OCI-LY7 (cell line): ENCODE measurements around the gene SARDH. TPM values are rescaled to one million over a fixed set of nuclear protein-coding genes. Genes with fewer than 3 reads are reported as not detected.

ENCODE experiments used
- BruUV-seq: library from RNA; stranded (reverse); fragments of 400-500 nt; replicated peaks from 2 replicates; lab custom pipeline; 2021; lab: Mats Ljungman, UMichigan
- CTCF ChIA-PET: fragments of 300-600 bp; sonication (Branson Sonifier 250); formaldehyde crosslinking; loops from one replicate; lab custom pipeline; 2022; ENCODE audit warnings: antibody characterized with exemption; ENCODE audit not compliant: unreplicated experiment; lab: Charles Lee
- POLR2A ChIA-PET: fragments of 300-600 bp; sonication (Branson Sonifier 250); formaldehyde crosslinking; loops from one replicate; lab custom pipeline; 2022; ENCODE audit warnings: antibody characterized with exemption; lab: Charles Lee
- DNase-seq: peaks from one replicate; pipeline ENCODE4 v3.0.0-alpha.2; 2015; ENCODE audit warnings: low spot score
- H2AFZ ChIP-seq: fragments of 200-600 bp; sonication (generic), shearing (Covaris generic); 2 replicates; pipeline ENCODE4 v1.6.1; 2014; ENCODE audit warnings: mild to moderate bottlenecking, antibody characterized with exemption, low read length, moderate library complexity
- H3K27ac ChIP-seq: fragments of 200-600 bp; sonication (generic); 2 replicates; pipeline ENCODE4 v1.5.1; 2014; ENCODE audit warnings: mixed run types, low read depth, mild to moderate bottlenecking, moderate library complexity, low read length, inconsistent platforms; ENCODE audit not compliant: poor library complexity, severe bottlenecking
- H3K36me3 ChIP-seq: fragments of 200-600 bp; sonication (generic); 2 replicates; pipeline ENCODE4 v1.6.1; 2014; ENCODE audit warnings: mild to moderate bottlenecking, antibody characterized with exemption, low read length, moderate library complexity, mixed read lengths; ENCODE audit not compliant: insufficient read depth
- H3K4me1 ChIP-seq: fragments of 200-600 bp; sonication (generic); 2 replicates; pipeline ENCODE4 v1.5.1; 2014; ENCODE audit warnings: mild to moderate bottlenecking, low read length; ENCODE audit not compliant: insufficient read depth, poor library complexity, severe bottlenecking
- H3K4me2 ChIP-seq: fragments of 200-600 bp; sonication (generic); 2 replicates; pipeline ENCODE4 v1.6.1; 2014; ENCODE audit warnings: mild to moderate bottlenecking, low read length
- H3K4me3 ChIP-seq: fragments of 200-600 bp; sonication (generic); 2 replicates; pipeline ENCODE4 v1.5.1; 2014; ENCODE audit warnings: mild to moderate bottlenecking, low read depth, low read length; ENCODE audit not compliant: poor library complexity, severe bottlenecking
- H3K79me2 ChIP-seq: fragments of 200-600 bp; sonication (generic); 2 replicates; pipeline ENCODE4 v1.6.1; 2016; ENCODE audit warnings: low read depth, mild to moderate bottlenecking, low read length, moderate library complexity, mixed read lengths; ENCODE audit not compliant: insufficient read depth
- H3K9me2 ChIP-seq: fragments of 200-600 bp; sonication (generic); 2 replicates; pipeline ENCODE4 v1.6.1; 2016; ENCODE audit warnings: mild to moderate bottlenecking, low read length, mixed read lengths; ENCODE audit not compliant: insufficient read depth
- H3K9me3 ChIP-seq: fragments of 200-600 bp; sonication (generic); 2 replicates; pipeline ENCODE4 v1.6.1; 2014; ENCODE audit warnings: mild to moderate bottlenecking, mixed run types, low read length, mixed read lengths
- H4K20me1 ChIP-seq: fragments of 200-600 bp; sonication (generic); 2 replicates; pipeline ENCODE4 v1.6.1; 2014; ENCODE audit warnings: mild to moderate bottlenecking, antibody characterized with exemption, low read length, moderate library complexity, mixed read lengths; ENCODE audit not compliant: insufficient read depth
- CTCF ChIP-seq: fragments of 200-600 bp; sonication (generic); conservative IDR thresholded peaks from 2 replicates; pipeline ENCODE4 v1.5.1; 2014; ENCODE audit warnings: mild to moderate bottlenecking, antibody characterized with exemption, low read length, moderate library complexity, mixed read lengths
- EZH2phosphoT487 ChIP-seq: fragments of 200-600 bp; sonication (generic); IDR thresholded peaks from 2 replicates; pipeline ENCODE4 v1.6.1; 2018; ENCODE audit warnings: low read depth, borderline replicate concordance, mild to moderate bottlenecking, mixed run types, antibody characterized with exemption, low read length, moderate library complexity, mixed read lengths
- intact Hi-C: fragments of 100-400 bp; cut with micrococcal nuclease; formaldehyde crosslinking; loops from one replicate; pipeline ENCODE4 v1.10.0; 2022; ENCODE audit not compliant: unreplicated experiment
- total RNA-seq, 2 experiments: library from RNA; depleted of rRNA in 1 of 2; stranded (reverse); fragments of >200 nt in 1 of 2; shearing (Covaris generic) in 1 of 2; gene quantifications; 2 replicates each; pipeline ENCODE4 v1.2.3, GENCODE V29; 2014 to 2022

The SARDH gene
- total RNA-seq, 2 experiments from 2014 or later = 42.8 to 60.8 TPM

- intact Hi-C loops = no loop called here
- Histone ChIP-seq H2AFZ (no peak overlapping the region), H3K9me2 (no peaks in the 10 kb centered on the region), H3K4me2 (no peak overlapping the region), H3K27ac (no peak overlapping the region), H3K4me3 (no peak overlapping the region), H3K36me3 (peaks cover 34% of the 10 kb centered on the region), H3K9me3 (peaks cover 14% of the 10 kb centered on the region; the same call in 1 of the 2 replicates), H4K20me1 (no peaks in the 10 kb centered on the region), H3K4me1 (no peaks in the 10 kb centered on the region), H3K79me2 (no peaks in the 10 kb centered on the region)
- no peak for DNase-seq
- ChIA-PET CTCF (no interaction called here), POLR2A (no interaction called here)
- BruUV-seq = no TSS peak
- no peak for TF ChIP-seq EZH2phosphoT487
- no peak for TF ChIP-seq CTCF
Measured at GRCh38 chr9:133772581-133772980, 34.4 kb upstream of the SARDH start.

GRCh38 chr9:133771486-133772482 is 33.6 kb upstream of the SARDH start:
- no peak for DNase-seq
- Histone ChIP-seq H3K9me2 (no peaks in the 10 kb centered on the region), H3K4me1 (no peaks in the 10 kb centered on the region), H3K9me3 (peaks cover 19% of the 10 kb centered on the region; the same call in 1 of the 2 replicates), H3K27ac (no peak overlapping the region), H3K36me3 (peaks cover 42% of the 10 kb centered on the region), H3K4me2 (no peak overlapping the region), H2AFZ (no peak overlapping the region), H4K20me1 (no peaks in the 10 kb centered on the region), H3K79me2 (no peaks in the 10 kb centered on the region), H3K4me3 (no peak overlapping the region)
- ChIA-PET POLR2A (interaction anchor here (0.7 kb wide), 1 partner anchor 1113 kb away, joined by 3 read pairs; no protein-coding TSS in a partner anchor), CTCF (no interaction called here)
- no peak for TF ChIP-seq EZH2phosphoT487
- TF ChIP-seq CTCF = no peak
- intact Hi-C loops = no loop called here
- BruUV-seq = no TSS peak
